K562 (cell line): ENCODE data around the gene ADM2. TPM values are rescaled to one million over a fixed set of nuclear protein-coding genes. Genes with fewer than 3 reads are reported as not detected.

ENCODE experiments used
- CAMTA2 ChIP-seq: fragments of 250-450 bp; sonication (Bioruptor Pico); conservative IDR thresholded peaks from 2 replicates; pipeline ENCODE4 v1.5.1; 2022
- ERF ChIP-seq: fragments of 450-650 bp; formaldehyde crosslinking; IDR thresholded peaks from 2 replicates; pipeline ENCODE4 v1.4.0; 2020; ENCODE audit warnings: mild to moderate bottlenecking, mixed read lengths
- HNRNPL ChIP-seq: fragments of 200-400 bp; formaldehyde crosslinking; IDR thresholded peaks from 2 replicates; pipeline ENCODE4 v1.6.1; 2017; ENCODE audit warnings: low read depth, mild to moderate bottlenecking, low read length
- MED1 ChIP-seq: sonication (generic); formaldehyde crosslinking; IDR thresholded peaks from 2 replicates; pipeline ENCODE4 v1.8.1; 2023; ENCODE audit warnings: missing genetic modification reagents, borderline replicate concordance
- NEUROD1 ChIP-seq: fragments of 150-350 bp; IDR thresholded peaks from 2 replicates; pipeline ENCODE4 v1.6.1; 2014; ENCODE audit warnings: borderline replicate concordance, low read length, low read depth; ENCODE audit not compliant: partially characterized antibody
- NRF1 ChIP-seq, 2 experiments: fragments of 450-650 bp; IDR thresholded peaks in 1 of 2; conservative IDR thresholded peaks in 1 of 2; 2 replicates each; pipeline ENCODE4 v1.6.1; 2014; ENCODE audit warnings: mild to moderate bottlenecking in 2 of 2
- PHB ChIP-seq: fragments of 250-450 bp; sonication (Bioruptor Pico); IDR thresholded peaks from 2 replicates; pipeline ENCODE4 v1.5.0; 2021
- SUPT5H ChIP-seq: fragments of 450-650 bp; IDR thresholded peaks from 2 replicates; pipeline ENCODE4 v1.6.1; 2016
- TAL1 ChIP-seq: fragments of 450-650 bp; IDR thresholded peaks from 2 replicates; pipeline ENCODE4 v1.6.1; 2016; ENCODE audit warnings: mild to moderate bottlenecking
- ZBED1 ChIP-seq: IDR thresholded peaks from 2 replicates; pipeline ENCODE4 v1.6.1; 2014
- ZFX ChIP-seq: sonication (generic); formaldehyde crosslinking; IDR thresholded peaks from 2 replicates; pipeline ENCODE4 v1.8.0; 2022; ENCODE audit warnings: mild to moderate bottlenecking, missing genetic modification reagents, moderate library complexity
- polyA plus RNA-seq, 8 experiments: library from polyadenylated mRNA; depleted of rRNA in 4 of 8; stranded (reverse) in 5 of 8; unstranded in 3 of 8; fragments of >200 nt; fragmentation: Nextera tagmentation in 2 of 8; fragmentation: Illumina TruSeq in 1 of 8; extraction: Ambion mirVana in 2 of 8; extraction: Trizol in 1 of 8; gene quantifications; 2 replicates each; pipeline versions ENCODE4 v1.2.1 to v1.2.3, GENCODE V29; 2011 to 2014; ENCODE audit warnings: inconsistent platforms in 1 of 8, missing spikeins in 1 of 8
- total RNA-seq, 7 experiments: library from RNA; depleted of rRNA in 6 of 7; stranded (reverse); fragments of >200 nt in 6 of 7; fragmentation: Illumina TruSeq in 2 of 7; extraction: Trizol in 2 of 7; gene quantifications; 2 replicates each; pipeline versions ENCODE4 v1.2.1 to v1.2.3, GENCODE V29; 2011 to 2021; ENCODE audit warnings: low replicate concordance in 1 of 7
- TF ChIP-seq, protein P1 (sequence below): fragments of 450-650 bp; conservative IDR thresholded peaks from 2 replicates; pipeline ENCODE4 v1.6.1; 2016; ENCODE audit warnings: missing genetic modification characterization, low read depth, mild to moderate bottlenecking, control low read depth, missing compliant biosample characterization
- TF ChIP-seq, protein P2 (sequence below): IDR thresholded peaks from 2 replicates; pipeline ENCODE4 v1.6.1; 2011; ENCODE audit warnings: borderline replicate concordance, low read depth, mild to moderate bottlenecking, moderate library complexity, low read length; ENCODE audit not compliant: insufficient read depth, poor library complexity, severe bottlenecking
- TF ChIP-seq, protein P3 (sequence below): sonication (generic); formaldehyde crosslinking; IDR thresholded peaks from 2 replicates; pipeline ENCODE4 v1.8.0; 2022; ENCODE audit warnings: mild to moderate bottlenecking, missing genetic modification reagents

The ADM2 gene
- total and polyA plus RNA-seq, 9 of the 15 experiments (the other 6 are each of a cell fraction or from before 2014, with no cell fraction given): 0.11 to 5.1 (median 0.38) TPM

DNA sequence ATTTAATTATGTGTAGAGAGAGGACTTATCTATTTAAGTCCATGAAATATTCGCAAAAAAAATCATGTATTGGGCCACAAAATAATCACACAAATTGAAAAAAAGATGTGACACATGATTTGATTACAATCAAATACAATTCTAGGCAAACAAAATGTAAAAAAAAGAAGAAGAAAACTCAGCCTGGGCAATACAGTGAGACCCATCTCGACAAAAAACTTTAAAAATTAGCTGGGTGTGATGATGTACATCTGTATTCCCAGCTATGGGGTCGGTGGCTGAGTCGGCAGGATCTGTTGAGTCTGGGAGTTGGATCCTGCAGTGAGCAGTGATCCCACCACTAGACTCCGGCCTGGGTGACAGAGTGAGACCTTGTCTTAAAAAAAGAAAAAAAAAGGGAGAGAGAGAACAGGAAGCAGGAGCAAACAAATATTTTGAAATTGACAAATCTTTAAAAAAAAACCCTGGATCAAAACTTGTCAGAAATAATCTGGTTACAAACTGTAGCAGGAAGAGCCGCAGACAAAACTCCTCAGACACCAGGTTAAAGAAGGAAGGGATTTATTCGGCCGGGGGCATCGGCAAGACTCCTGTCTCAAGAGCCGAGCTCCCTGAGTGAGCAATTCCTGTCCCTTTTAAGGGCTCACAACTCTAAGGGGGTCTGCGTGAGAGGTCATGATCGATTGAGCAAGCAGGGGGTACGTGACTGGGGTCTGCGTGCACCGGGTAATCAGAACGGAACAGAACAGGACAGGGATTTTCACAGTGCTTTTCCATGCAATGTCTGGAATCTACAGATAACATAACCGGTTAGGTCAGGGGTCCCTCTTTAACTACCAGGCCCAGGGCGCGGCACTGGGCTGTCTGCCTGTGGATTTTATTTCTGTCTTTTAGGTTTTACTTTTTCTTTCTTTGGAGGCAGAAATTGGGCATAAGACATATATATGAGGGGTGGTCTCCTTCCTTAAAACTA is 51.8 kb downstream of the ADM2 start (continued):
- TF ChIP-seq, protein P1, sequence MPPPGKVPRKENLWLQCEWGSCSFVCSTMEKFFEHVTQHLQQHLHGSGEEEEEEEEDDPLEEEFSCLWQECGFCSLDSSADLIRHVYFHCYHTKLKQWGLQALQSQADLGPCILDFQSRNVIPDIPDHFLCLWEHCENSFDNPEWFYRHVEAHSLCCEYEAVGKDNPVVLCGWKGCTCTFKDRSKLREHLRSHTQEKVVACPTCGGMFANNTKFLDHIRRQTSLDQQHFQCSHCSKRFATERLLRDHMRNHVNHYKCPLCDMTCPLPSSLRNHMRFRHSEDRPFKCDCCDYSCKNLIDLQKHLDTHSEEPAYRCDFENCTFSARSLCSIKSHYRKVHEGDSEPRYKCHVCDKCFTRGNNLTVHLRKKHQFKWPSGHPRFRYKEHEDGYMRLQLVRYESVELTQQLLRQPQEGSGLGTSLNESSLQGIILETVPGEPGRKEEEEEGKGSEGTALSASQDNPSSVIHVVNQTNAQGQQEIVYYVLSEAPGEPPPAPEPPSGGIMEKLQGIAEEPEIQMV: no peak
- TF ChIP-seq PHB (CRISPR knock-in tag) (no peak), HNRNPL (no peak), SUPT5H (no peak), MED1 (CRISPR knock-in tag) (no peak), NRF1 (conservative IDR thresholded peaks at IDR 0.05 in 1 of 2, IDR thresholded peaks at IDR 0.05 in 1 of 2) (no peak), ERF (no peak), NEUROD1 (no peak), ZFX (CRISPR knock-in tag) (peak; percentile 43), ZBED1 (no peak), TAL1 (peak; percentile 83), CAMTA2 (no peak)
- TF ChIP-seq, protein P2, sequence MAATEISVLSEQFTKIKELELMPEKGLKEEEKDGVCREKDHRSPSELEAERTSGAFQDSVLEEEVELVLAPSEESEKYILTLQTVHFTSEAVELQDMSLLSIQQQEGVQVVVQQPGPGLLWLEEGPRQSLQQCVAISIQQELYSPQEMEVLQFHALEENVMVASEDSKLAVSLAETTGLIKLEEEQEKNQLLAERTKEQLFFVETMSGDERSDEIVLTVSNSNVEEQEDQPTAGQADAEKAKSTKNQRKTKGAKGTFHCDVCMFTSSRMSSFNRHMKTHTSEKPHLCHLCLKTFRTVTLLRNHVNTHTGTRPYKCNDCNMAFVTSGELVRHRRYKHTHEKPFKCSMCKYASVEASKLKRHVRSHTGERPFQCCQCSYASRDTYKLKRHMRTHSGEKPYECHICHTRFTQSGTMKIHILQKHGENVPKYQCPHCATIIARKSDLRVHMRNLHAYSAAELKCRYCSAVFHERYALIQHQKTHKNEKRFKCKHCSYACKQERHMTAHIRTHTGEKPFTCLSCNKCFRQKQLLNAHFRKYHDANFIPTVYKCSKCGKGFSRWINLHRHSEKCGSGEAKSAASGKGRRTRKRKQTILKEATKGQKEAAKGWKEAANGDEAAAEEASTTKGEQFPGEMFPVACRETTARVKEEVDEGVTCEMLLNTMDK: no peak
- TF ChIP-seq, protein P3, sequence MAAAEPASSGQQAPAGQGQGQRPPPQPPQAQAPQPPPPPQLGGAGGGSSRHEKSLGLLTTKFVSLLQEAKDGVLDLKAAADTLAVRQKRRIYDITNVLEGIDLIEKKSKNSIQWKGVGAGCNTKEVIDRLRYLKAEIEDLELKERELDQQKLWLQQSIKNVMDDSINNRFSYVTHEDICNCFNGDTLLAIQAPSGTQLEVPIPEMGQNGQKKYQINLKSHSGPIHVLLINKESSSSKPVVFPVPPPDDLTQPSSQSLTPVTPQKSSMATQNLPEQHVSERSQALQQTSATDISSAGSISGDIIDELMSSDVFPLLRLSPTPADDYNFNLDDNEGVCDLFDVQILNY (CRISPR knock-in tag): no peak
